HG02610 (cell line): ENCODE measurements around the gene PTPRC.

ENCODE experiments used
- ATAC-seq: cut with Tn5 transposase; IDR thresholded peaks from one replicate; pipeline ENCODE4 v1.9.1; 2021; ENCODE audit warnings: mild to moderate bottlenecking, moderate library complexity; ENCODE audit not compliant: unreplicated experiment

PTPRC gene

GRCh38 chr1:198797656-198798055, 158.8 kb downstream of the PTPRC start:
- ATAC-seq = no peak

GRCh38 chr1:198798923-198799386, 160.1 kb downstream of the PTPRC start:
- ATAC-seq = peak; percentile 79

GRCh38 chr1:198805498-198806151, 166.8 kb downstream of the PTPRC start:
- ATAC-seq = no peak

- ATAC-seq = no peak
These were observed 168.0 kb downstream of the PTPRC start for GRCh38 chr1:198806861-198807260.
